GM23338 (cell line): ENCODE data around the gene MUC5AC.

Experiments used
- CREB1 ChIP-seq: fragments of 250-450 bp; sonication (Bioruptor Pico); IDR thresholded peaks from 2 replicates; pipeline ENCODE4 v1.5.0; 2020; ENCODE audit warnings: low read depth, mild to moderate bottlenecking, moderate library complexity
- EZH2 ChIP-seq: fragments of 200-600 bp; sonication (generic); IDR thresholded peaks from one replicate; pipeline ENCODE4 v1.8.0; 2017; ENCODE audit warnings: antibody characterized with exemption, mild to moderate bottlenecking, low read depth; ENCODE audit not compliant: unreplicated experiment
- EZH2phosphoT487 ChIP-seq: fragments of 200-600 bp; sonication (generic); IDR thresholded peaks from one replicate; pipeline ENCODE4 v1.8.1; 2018; ENCODE audit warnings: antibody characterized with exemption; ENCODE audit not compliant: unreplicated experiment
- JUNB ChIP-seq: IDR thresholded peaks from one replicate; pipeline ENCODE4 v1.6.1; 2016; ENCODE audit warnings: antibody characterized with exemption; ENCODE audit not compliant: unreplicated experiment
- POLR2AphosphoS5 ChIP-seq: IDR thresholded peaks from 2 replicates; pipeline ENCODE4 v1.6.1; 2016; ENCODE audit warnings: antibody characterized with exemption, low read depth
- STAT1 ChIP-seq: IDR thresholded peaks from one replicate; pipeline ENCODE4 v1.6.1; 2016; ENCODE audit warnings: antibody characterized with exemption; ENCODE audit not compliant: unreplicated experiment
- ZNF114 ChIP-seq: fragments of 250-450 bp; sonication (Bioruptor Pico); IDR thresholded peaks from 2 replicates; pipeline ENCODE4 v1.5.0; 2020; ENCODE audit warnings: mild to moderate bottlenecking, moderate library complexity
- ZNF331 ChIP-seq: fragments of 250-450 bp; sonication (Bioruptor Pico); IDR thresholded peaks from 2 replicates; pipeline ENCODE4 v1.5.0; 2020; ENCODE audit warnings: low read depth, mild to moderate bottlenecking, moderate library complexity
- TF ChIP-seq, protein P1 (sequence below), 2 experiments: fragments of 200-600 bp in 1 of 2; sonication (generic) in 1 of 2; conservative IDR thresholded peaks; 2 replicates each; pipeline versions ENCODE4 v1.5.1 to v1.6.1; 2016 to 2017; ENCODE audit warnings: antibody characterized with exemption in 2 of 2, low read depth in 2 of 2, mild to moderate bottlenecking in 2 of 2, moderate library complexity in 1 of 2
- TF ChIP-seq, protein P2 (sequence below): IDR thresholded peaks from one replicate; pipeline ENCODE4 v1.6.1; 2018; ENCODE audit warnings: antibody characterized with exemption; ENCODE audit not compliant: unreplicated experiment
- TF ChIP-seq, protein P3 (sequence below): IDR thresholded peaks from 2 replicates; pipeline ENCODE4 v1.6.1; 2016; ENCODE audit warnings: antibody characterized with exemption

DNA sequence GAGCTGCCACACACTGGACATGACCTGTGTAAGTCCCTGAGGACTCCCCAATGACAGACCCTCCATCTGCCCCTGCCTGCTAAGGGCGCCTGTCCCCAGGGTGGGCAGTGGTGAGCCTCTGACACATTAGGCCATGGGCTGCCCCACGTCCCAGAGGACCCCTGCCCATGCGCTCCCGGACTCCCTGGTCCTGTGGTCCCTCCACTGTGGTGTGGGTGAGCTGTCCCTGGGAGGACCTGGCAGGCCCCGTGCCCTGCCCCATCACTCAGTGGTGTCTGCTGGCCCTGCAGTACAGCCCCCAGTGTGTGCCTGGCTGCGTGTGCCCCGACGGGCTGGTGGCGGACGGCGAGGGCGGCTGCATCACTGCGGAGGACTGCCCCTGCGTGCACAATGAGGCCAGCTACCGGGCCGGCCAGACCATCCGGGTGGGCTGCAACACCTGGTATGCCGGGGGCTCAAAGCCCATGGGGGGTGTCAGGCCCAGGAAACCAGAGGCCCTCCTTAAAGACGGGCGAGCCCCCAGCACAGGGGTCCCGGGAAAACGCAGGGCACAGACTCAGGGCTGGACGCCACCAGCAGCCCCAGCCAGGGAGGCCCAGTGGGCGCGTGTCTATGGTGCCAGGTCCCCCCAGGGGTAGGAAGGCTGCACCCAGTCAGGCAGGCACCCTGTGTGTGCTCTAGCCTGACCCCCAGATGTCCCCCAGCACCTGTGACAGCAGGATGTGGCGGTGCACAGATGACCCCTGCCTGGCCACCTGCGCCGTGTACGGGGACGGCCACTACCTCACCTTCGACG is 18.7 kb downstream of the MUC5AC start:
- TF ChIP-seq, protein P1, sequence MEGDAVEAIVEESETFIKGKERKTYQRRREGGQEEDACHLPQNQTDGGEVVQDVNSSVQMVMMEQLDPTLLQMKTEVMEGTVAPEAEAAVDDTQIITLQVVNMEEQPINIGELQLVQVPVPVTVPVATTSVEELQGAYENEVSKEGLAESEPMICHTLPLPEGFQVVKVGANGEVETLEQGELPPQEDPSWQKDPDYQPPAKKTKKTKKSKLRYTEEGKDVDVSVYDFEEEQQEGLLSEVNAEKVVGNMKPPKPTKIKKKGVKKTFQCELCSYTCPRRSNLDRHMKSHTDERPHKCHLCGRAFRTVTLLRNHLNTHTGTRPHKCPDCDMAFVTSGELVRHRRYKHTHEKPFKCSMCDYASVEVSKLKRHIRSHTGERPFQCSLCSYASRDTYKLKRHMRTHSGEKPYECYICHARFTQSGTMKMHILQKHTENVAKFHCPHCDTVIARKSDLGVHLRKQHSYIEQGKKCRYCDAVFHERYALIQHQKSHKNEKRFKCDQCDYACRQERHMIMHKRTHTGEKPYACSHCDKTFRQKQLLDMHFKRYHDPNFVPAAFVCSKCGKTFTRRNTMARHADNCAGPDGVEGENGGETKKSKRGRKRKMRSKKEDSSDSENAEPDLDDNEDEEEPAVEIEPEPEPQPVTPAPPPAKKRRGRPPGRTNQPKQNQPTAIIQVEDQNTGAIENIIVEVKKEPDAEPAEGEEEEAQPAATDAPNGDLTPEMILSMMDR (conservative IDR thresholded peaks at IDR 0.05; ENCODE audit: low read depth in 2 of 2), result no peak
- no peak for TF ChIP-seq EZH2
- TF ChIP-seq POLR2AphosphoS5, result no peak
- no peak for TF ChIP-seq EZH2phosphoT487
- TF ChIP-seq JUNB, result no peak
- TF ChIP-seq, protein P2, sequence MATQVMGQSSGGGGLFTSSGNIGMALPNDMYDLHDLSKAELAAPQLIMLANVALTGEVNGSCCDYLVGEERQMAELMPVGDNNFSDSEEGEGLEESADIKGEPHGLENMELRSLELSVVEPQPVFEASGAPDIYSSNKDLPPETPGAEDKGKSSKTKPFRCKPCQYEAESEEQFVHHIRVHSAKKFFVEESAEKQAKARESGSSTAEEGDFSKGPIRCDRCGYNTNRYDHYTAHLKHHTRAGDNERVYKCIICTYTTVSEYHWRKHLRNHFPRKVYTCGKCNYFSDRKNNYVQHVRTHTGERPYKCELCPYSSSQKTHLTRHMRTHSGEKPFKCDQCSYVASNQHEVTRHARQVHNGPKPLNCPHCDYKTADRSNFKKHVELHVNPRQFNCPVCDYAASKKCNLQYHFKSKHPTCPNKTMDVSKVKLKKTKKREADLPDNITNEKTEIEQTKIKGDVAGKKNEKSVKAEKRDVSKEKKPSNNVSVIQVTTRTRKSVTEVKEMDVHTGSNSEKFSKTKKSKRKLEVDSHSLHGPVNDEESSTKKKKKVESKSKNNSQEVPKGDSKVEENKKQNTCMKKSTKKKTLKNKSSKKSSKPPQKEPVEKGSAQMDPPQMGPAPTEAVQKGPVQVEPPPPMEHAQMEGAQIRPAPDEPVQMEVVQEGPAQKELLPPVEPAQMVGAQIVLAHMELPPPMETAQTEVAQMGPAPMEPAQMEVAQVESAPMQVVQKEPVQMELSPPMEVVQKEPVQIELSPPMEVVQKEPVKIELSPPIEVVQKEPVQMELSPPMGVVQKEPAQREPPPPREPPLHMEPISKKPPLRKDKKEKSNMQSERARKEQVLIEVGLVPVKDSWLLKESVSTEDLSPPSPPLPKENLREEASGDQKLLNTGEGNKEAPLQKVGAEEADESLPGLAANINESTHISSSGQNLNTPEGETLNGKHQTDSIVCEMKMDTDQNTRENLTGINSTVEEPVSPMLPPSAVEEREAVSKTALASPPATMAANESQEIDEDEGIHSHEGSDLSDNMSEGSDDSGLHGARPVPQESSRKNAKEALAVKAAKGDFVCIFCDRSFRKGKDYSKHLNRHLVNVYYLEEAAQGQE, result no peak
- TF ChIP-seq CREB1 (CRISPR knock-in tag), result no peak
- TF ChIP-seq, protein P3, sequence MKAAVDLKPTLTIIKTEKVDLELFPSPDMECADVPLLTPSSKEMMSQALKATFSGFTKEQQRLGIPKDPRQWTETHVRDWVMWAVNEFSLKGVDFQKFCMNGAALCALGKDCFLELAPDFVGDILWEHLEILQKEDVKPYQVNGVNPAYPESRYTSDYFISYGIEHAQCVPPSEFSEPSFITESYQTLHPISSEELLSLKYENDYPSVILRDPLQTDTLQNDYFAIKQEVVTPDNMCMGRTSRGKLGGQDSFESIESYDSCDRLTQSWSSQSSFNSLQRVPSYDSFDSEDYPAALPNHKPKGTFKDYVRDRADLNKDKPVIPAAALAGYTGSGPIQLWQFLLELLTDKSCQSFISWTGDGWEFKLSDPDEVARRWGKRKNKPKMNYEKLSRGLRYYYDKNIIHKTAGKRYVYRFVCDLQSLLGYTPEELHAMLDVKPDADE, result no peak
- no peak for TF ChIP-seq ZNF331
- no peak for TF ChIP-seq STAT1
- TF ChIP-seq ZNF114 (CRISPR knock-in tag), result no peak
